Chondrocyte (in vitro differentiated cells): ENCODE data around the gene DNAJA3. TPM values are rescaled to one million over a fixed set of nuclear protein-coding genes. Genes with fewer than 3 reads are reported as not detected.
A peak's percentile ranks its signal among the peaks of the same experiment; 100 is the strongest.

Experiments
- DNase-seq: peaks from one replicate; pipeline ENCODE4 v3.0.0; 2021; ENCODE audit warnings: mixed read lengths, low spot score
- H3K27ac Mint-ChIP-seq: one replicate; pipeline ENCODE4 v1.8.0; 2021; ENCODE audit warnings: mild to moderate bottlenecking, moderate library complexity, mixed read lengths; ENCODE audit not compliant: unreplicated experiment
- H3K27me3 Mint-ChIP-seq: 2 replicates; pipeline ENCODE4 v1.8.0; 2021; ENCODE audit warnings: low read depth, mixed read lengths
- H3K36me3 Mint-ChIP-seq: 2 replicates; pipeline ENCODE4 v1.8.0; 2021; ENCODE audit warnings: low read depth, mixed read lengths
- H3K4me1 Mint-ChIP-seq: 2 replicates; pipeline ENCODE4 v1.8.0; 2021; ENCODE audit warnings: low read depth, mild to moderate bottlenecking, mixed read lengths
- H3K4me3 Mint-ChIP-seq: one replicate; pipeline ENCODE4 v1.8.0; 2021; ENCODE audit warnings: mild to moderate bottlenecking, moderate library complexity, mixed read lengths; ENCODE audit not compliant: unreplicated experiment
- H3K9me3 Mint-ChIP-seq: 2 replicates; pipeline ENCODE4 v1.8.0; 2021; ENCODE audit warnings: low read depth, mixed read lengths
- CTCF ChIP-seq: fragments of 200-600 bp; sonication (generic); IDR thresholded peaks from 2 replicates; pipeline ENCODE4 v1.5.0; 2021; ENCODE audit warnings: antibody characterized with exemption, mild to moderate bottlenecking, moderate library complexity
- total RNA-seq: library from RNA; stranded (reverse); gene quantifications from 3 replicates; pipeline ENCODE4 v1.2.1, GENCODE V29; 2021

Gene DNAJA3
- total RNA-seq, 1 donor from 2014 or later: 27.8 TPM

GRCh38 chr16:4474192-4474961, 48.7 kb downstream of the DNAJA3 start, which contains the start of gene NMRAL1:
Gene NMRAL1, minus strand, starts transcription at chr16:4474625. Its CDS starts 493 bp downstream, at chr16:4474132.
- Mint-ChIP-seq H3K27me3 (no peaks in the 10 kb centered on the region), H3K9me3 (peaks cover 2% of the 10 kb centered on the region), H3K4me1 (peaks cover 34% of the 10 kb centered on the region), H3K36me3 (no peaks in the 10 kb centered on the region), H3K4me3 (peak within 1 kb of the TSS; percentile 71), H3K27ac (peak within 1 kb of the TSS; percentile 89)
- DNase-seq: peak; percentile 97
- peak; percentile 38 for TF ChIP-seq CTCF

GRCh38 chr16:4475880-4476788, 50.5 kb downstream of the DNAJA3 start, which contains the start of gene HMOX2:
Gene HMOX2, plus strand, starts transcription at chr16:4476398. Its CDS starts 29,127 bp downstream, at chr16:4505525.
- H3K4me3 Mint-ChIP-seq: peak within 1 kb of the TSS; percentile 82
- H3K27me3 Mint-ChIP-seq: no peaks in the 10 kb centered on the region
- no peaks in the 10 kb centered on the region for H3K36me3 Mint-ChIP-seq
- peak within 1 kb of the TSS; percentile 89 for H3K27ac Mint-ChIP-seq
- peak; percentile 96 for DNase-seq
- H3K9me3 Mint-ChIP-seq: peaks cover 2% of the 10 kb centered on the region
- TF ChIP-seq CTCF: peak; percentile 75
- peaks cover 34% of the 10 kb centered on the region for H3K4me1 Mint-ChIP-seq

GRCh38 chr16:4477966-4478365, 52.3 kb downstream of the DNAJA3 start:
- DNase-seq: no peak
- TF ChIP-seq CTCF: peak; percentile 59
- no peaks in the 10 kb centered on the region for H3K36me3 Mint-ChIP-seq

GRCh38 chr16:4481526-4481925, 55.9 kb downstream of the DNAJA3 start:
- Mint-ChIP-seq H3K4me3 (no peak overlapping the region), H3K27me3 (no peaks in the 10 kb centered on the region), H3K36me3 (peaks cover 5% of the 10 kb centered on the region), H3K4me1 (peaks cover 24% of the 10 kb centered on the region), H3K27ac (peak overlapping the region; percentile 66), H3K9me3 (no peaks in the 10 kb centered on the region)
- no peak for DNase-seq
- no peak for TF ChIP-seq CTCF

More at GRCh38 chr16:4477966-4478365, 52.3 kb downstream of the DNAJA3 start:
- H3K4me3 Mint-ChIP-seq: peak overlapping the region; percentile 82
- peaks cover 38% of the 10 kb centered on the region for H3K4me1 Mint-ChIP-seq
- no peaks in the 10 kb centered on the region for H3K27me3 Mint-ChIP-seq
- peaks cover 2% of the 10 kb centered on the region for H3K9me3 Mint-ChIP-seq
- peak overlapping the region; percentile 43 for H3K27ac Mint-ChIP-seq

GRCh38 chr16:4481963-4482362, 56.3 kb downstream of the DNAJA3 start:
- H3K27ac Mint-ChIP-seq: peak overlapping the region; percentile 66
- H3K4me3 Mint-ChIP-seq: no peak overlapping the region
- no peaks in the 10 kb centered on the region for H3K27me3 Mint-ChIP-seq
- no peak for TF ChIP-seq CTCF
- no peaks in the 10 kb centered on the region for H3K9me3 Mint-ChIP-seq
- no peak for DNase-seq
- peaks cover 23% of the 10 kb centered on the region for H3K4me1 Mint-ChIP-seq
- H3K36me3 Mint-ChIP-seq: peaks cover 5% of the 10 kb centered on the region
